MM.1S (cell line): ENCODE results near the gene BGN.

ENCODE experiments used
- DNase-seq: peaks from one replicate; pipeline ENCODE4 v3.0.0-alpha.2; 2015
- H2AFZ ChIP-seq: fragments of 300-600 bp; sonication (generic); 2 replicates; pipeline ENCODE4 v1.6.0; 2016; ENCODE audit warnings: antibody characterized with exemption, low read length
- H3F3A ChIP-seq: fragments of 300-600 bp; sonication (generic); 2 replicates; pipeline ENCODE4 v1.6.1; 2016; ENCODE audit warnings: mild to moderate bottlenecking, antibody characterized with exemption, low read length, moderate library complexity, mixed read lengths; ENCODE audit not compliant: insufficient read depth
- H3K27ac ChIP-seq: fragments of 300-600 bp; sonication (generic); 2 replicates; pipeline ENCODE4 v1.5.1; 2016; ENCODE audit warnings: mild to moderate bottlenecking, low read length
- H3K27me3 ChIP-seq: fragments of 300-600 bp; sonication (generic); replicated peaks from 2 replicates; pipeline ENCODE4 v1.6.0; 2016; ENCODE audit warnings: low read length; ENCODE audit not compliant: insufficient read depth
- H3K36me3 ChIP-seq: fragments of 300-600 bp; sonication (generic); replicated peaks from 2 replicates; pipeline ENCODE4 v1.6.1; 2016; ENCODE audit warnings: mild to moderate bottlenecking, low read length, mixed read lengths; ENCODE audit not compliant: insufficient read depth
- H3K4me1 ChIP-seq: fragments of 300-600 bp; sonication (generic); 2 replicates; pipeline ENCODE4 v1.6.1; 2016; ENCODE audit warnings: low read length, mixed read lengths
- H3K4me2 ChIP-seq: fragments of 300-600 bp; sonication (generic); 2 replicates; pipeline ENCODE4 v1.6.0; 2016; ENCODE audit warnings: low read depth, low read length
- H3K4me3 ChIP-seq: fragments of 300-600 bp; sonication (generic); 2 replicates; pipeline ENCODE4 v1.5.1; 2016; ENCODE audit warnings: low read length, mixed read lengths
- H3K79me2 ChIP-seq: fragments of 300-600 bp; sonication (generic); 2 replicates; pipeline ENCODE4 v1.6.1; 2016; ENCODE audit warnings: mixed run types, low read length, mixed read lengths
- H3K9ac ChIP-seq: fragments of 300-600 bp; sonication (generic); 2 replicates; pipeline ENCODE4 v1.6.1; 2016; ENCODE audit warnings: low read length, mixed read lengths
- H3K9me2 ChIP-seq: fragments of 300-600 bp; sonication (generic); replicated peaks from 2 replicates; pipeline ENCODE4 v1.6.1; 2016; ENCODE audit warnings: mild to moderate bottlenecking, low read length, mixed read lengths; ENCODE audit not compliant: insufficient read depth
- H3K9me3 ChIP-seq: fragments of 300-600 bp; sonication (generic); replicated peaks from 2 replicates; pipeline ENCODE4 v1.6.1; 2016; ENCODE audit warnings: mild to moderate bottlenecking, low read length, mixed read lengths; ENCODE audit not compliant: insufficient read depth
- H4K20me1 ChIP-seq: fragments of 300-600 bp; sonication (generic); 2 replicates; pipeline ENCODE4 v1.6.1; 2016; ENCODE audit warnings: mild to moderate bottlenecking, low read length, moderate library complexity, mixed read lengths; ENCODE audit not compliant: insufficient read depth
- CTCF ChIP-seq: fragments of 300-600 bp; sonication (generic); IDR thresholded peaks from 2 replicates; pipeline ENCODE4 v1.5.1; 2016; ENCODE audit warnings: antibody characterized with exemption, low read length, mixed read lengths
- EZH2 ChIP-seq: fragments of 300-600 bp; sonication (generic); optimal IDR thresholded peaks from 2 replicates; pipeline ENCODE3; 2017; ENCODE audit warnings: low read depth, mild to moderate bottlenecking, antibody characterized with exemption, low read length, mixed read lengths
- EZH2phosphoT487 ChIP-seq: fragments of 300-600 bp; sonication (generic); IDR thresholded peaks from 2 replicates; pipeline ENCODE4 v1.6.1; 2018; ENCODE audit warnings: antibody characterized with exemption, low read length

Gene BGN

DNA sequence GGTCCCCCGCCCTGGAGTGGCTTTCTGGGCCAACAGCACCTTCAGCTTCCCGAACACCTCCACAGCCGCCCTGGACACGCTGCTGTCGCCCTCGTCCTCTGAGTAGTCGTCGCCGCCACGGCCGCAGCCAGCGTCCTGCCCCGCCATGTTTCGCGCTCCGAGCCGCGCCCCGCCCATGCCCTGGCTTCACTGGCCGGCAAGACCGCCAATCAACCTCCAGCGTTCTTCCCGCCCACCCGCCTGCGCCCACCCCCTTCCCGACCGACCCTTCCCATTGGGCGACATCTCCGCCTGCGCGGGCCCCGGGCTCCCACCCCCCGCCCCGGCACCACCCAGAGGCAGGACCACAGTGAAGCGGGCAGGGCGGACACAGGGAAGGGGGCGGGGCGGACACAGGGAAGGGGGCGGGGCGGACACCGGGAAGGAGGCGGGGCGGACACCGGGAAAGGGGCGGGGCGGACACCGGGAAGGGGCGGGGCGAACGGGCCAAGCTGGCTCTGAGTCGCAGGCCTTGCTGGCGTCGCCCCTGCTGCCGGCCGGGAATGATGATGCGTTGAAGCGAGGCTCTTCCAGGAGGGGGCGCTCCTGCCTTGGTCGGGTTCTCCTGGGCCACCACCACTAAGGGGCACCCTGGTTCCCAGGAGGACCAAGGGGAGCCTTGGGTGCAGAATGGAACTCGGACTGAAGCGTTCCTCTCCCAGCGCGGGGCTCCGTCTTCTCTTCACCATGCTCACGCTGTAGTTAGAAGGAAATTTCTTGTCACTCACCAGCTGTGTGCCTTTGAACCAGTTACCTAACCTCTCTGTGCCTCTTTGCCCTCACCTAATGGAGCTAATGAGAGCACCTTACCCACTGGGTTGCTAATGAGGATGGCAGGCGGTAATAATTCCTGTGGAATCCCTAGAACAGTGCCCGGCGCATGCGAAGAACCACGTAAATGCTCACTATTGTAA lies 24.1 kb upstream of the BGN start, which contains the start of gene HAUS7:
TSS of gene HAUS7 (minus strand) at position 166 of the 953 bp plus-strand sequence. CDS start at position 147, 19 bp downstream.
- Histone ChIP-seq H3K4me1 (no peaks in the 10 kb centered on the region), H3K9me3 (no peaks in the 10 kb centered on the region), H3K27me3 (peaks cover 9% of the 10 kb centered on the region), H3K4me3 (peak within 1 kb of the TSS; percentile 74), H3K9ac (peak within 1 kb of the TSS; percentile 72), H3K36me3 (no peaks in the 10 kb centered on the region), H3K4me2 (peak within 1 kb of the TSS; percentile 76), H3K9me2 (no peaks in the 10 kb centered on the region), H3F3A (no peaks in the 10 kb centered on the region), H3K27ac (peak within 1 kb of the TSS; percentile 27; the same call in 1 of the 2 replicates), H4K20me1 (no peaks in the 10 kb centered on the region), H3K79me2 (peaks cover 8% of the 10 kb centered on the region), H2AFZ (peak within 1 kb of the TSS; percentile 83)
- DNase-seq: peak; percentile 83
- TF ChIP-seq EZH2phosphoT487 (no peak), CTCF (peak; percentile 61)

GRCh38 chrX:153471663-153472280 lies 23.0 kb upstream of the BGN start:
- Histone ChIP-seq H3K4me1 (no peaks in the 10 kb centered on the region), H3K4me2 (no peak overlapping the region), H3F3A (no peaks in the 10 kb centered on the region), H2AFZ (no peak overlapping the region), H3K27ac (no peak overlapping the region), H3K36me3 (no peaks in the 10 kb centered on the region), H3K9me3 (no peaks in the 10 kb centered on the region), H3K79me2 (peaks cover 8% of the 10 kb centered on the region), H3K4me3 (no peak overlapping the region), H3K9me2 (no peaks in the 10 kb centered on the region), H4K20me1 (no peaks in the 10 kb centered on the region), H3K27me3 (peaks cover 16% of the 10 kb centered on the region), H3K9ac (no peak overlapping the region)
- DNase-seq: no peak
- TF ChIP-seq EZH2phosphoT487 (no peak), EZH2 (no peak), CTCF (no peak)

DNA sequence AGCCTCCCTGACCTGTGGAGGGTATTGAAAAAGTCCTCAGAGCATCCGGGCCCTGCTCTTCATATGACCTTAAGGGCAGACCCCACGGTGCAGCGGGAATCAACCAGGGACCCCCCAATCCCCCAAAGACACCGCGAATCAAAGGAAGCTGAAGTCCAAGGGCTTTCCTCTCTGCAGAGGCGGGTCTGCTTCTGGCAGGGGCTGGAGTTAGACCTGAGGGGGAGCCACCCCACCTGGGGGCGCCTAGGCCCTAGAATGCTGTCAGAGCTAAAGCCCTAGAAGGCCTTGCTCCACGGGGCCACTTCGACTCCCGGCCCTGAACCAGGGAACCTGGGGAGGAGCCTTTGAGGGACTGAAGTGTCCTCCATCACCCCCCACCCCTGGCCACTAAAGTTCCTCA lies 21.7 kb upstream of the BGN start:
- Histone ChIP-seq H2AFZ (no peak overlapping the region), H3K9me3 (no peaks in the 10 kb centered on the region), H3K9ac (no peak overlapping the region), H3K27me3 (peaks cover 24% of the 10 kb centered on the region), H3K79me2 (peaks cover 8% of the 10 kb centered on the region), H3K27ac (no peak overlapping the region), H3K4me1 (no peaks in the 10 kb centered on the region), H3F3A (no peaks in the 10 kb centered on the region), H3K4me3 (no peak overlapping the region), H3K36me3 (no peaks in the 10 kb centered on the region), H4K20me1 (no peaks in the 10 kb centered on the region), H3K4me2 (no peak overlapping the region), H3K9me2 (no peaks in the 10 kb centered on the region)
- DNase-seq: no peak
- TF ChIP-seq CTCF (no peak), EZH2 (no peak), EZH2phosphoT487 (no peak)
